HL-60/S4 treated with phorbol 12-myristate 13-acetate at 8.2 ng/mL for 4 days and 3 days (cell line): ENCODE data around the gene CNOT1.

Experiments
- in situ Hi-C: fragments of 300-500 bp; cut with MboI; formaldehyde crosslinking; loops from 2 replicates; pipeline ENCODE4 v1.15.0; 2022; ENCODE audit warnings: low sequenced_read_pairs

CNOT1 gene

DNA sequence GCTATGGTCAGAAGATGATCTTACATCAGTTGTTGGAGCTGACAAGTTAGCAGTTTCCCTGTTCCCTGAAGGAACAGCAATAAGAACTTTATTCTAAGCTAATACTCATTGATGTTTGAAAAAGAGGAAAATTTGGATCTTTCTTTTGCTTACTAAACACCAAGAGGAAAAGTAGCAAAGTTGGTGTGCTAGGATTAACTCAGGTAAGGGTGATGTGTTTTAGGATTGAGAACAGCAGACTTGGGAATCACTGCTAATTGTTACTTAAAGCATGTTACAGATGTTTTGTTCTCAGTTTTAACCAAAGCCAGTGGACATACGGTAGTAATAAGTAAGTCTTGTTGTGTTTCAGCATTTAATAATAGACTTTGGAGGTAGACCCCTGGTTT lies 110.7 kb downstream of the CNOT1 start:
- in situ Hi-C loops, result no loop called here

DNA sequence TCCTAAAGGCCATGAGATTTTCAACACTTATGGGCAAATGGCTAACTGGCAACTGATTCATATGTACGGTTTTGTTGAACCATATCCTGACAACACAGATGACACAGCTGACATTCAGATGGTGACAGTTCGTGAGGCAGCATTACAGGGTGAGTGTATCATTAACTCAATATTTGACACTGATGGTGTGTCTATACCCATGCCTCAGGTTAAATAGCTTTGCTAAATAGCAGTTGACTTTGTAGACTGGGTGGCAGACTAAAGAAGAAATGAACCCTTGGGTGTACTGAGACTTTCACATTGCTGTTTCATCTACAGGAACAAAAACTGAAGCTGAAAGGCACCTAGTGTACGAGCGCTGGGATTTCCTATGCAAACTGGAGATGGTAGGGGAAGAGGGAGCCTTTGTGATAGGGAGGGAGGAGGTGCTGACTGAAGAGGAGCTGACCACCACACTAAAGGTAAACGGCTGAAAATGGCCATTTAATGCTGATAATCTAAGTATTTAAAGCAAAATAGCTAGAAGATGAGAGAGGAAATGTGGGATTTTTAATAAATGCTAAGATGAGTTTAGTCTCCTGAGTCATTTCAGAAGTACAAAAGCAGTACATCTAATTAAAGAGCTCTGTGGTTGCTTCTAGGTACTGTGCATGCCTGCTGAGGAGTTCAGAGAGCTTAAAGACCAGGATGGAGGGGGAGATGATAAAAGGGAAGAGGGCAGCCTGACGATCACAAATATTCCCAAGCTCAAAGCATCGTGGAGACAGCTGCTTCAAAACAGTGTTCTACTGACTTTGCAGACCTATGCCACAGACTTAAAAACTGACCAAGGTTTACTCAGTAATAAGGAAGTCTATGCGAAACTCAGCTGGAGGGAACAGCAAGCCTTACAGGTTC lies 111.3 kb downstream of the CNOT1 start:
- in situ Hi-C loops, result no loop called here

DNA sequence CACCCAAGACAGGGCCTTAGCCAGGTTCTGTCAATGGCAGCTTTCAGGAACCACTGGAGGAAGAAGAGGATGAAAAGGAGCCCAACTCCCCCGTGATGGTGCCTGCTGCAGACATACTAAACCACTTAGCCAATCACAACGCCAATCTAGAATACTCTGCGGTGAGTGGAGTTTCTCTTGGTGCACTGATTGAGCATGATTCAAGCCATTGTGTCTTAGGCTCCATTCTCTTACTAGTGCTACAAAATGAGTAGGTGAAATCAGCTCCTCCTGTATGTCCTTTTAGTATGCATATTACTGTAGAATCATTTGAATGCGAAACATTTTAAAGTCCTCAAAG lies 112.9 kb downstream of the CNOT1 start:
- in situ Hi-C loops, result no loop called here

DNA sequence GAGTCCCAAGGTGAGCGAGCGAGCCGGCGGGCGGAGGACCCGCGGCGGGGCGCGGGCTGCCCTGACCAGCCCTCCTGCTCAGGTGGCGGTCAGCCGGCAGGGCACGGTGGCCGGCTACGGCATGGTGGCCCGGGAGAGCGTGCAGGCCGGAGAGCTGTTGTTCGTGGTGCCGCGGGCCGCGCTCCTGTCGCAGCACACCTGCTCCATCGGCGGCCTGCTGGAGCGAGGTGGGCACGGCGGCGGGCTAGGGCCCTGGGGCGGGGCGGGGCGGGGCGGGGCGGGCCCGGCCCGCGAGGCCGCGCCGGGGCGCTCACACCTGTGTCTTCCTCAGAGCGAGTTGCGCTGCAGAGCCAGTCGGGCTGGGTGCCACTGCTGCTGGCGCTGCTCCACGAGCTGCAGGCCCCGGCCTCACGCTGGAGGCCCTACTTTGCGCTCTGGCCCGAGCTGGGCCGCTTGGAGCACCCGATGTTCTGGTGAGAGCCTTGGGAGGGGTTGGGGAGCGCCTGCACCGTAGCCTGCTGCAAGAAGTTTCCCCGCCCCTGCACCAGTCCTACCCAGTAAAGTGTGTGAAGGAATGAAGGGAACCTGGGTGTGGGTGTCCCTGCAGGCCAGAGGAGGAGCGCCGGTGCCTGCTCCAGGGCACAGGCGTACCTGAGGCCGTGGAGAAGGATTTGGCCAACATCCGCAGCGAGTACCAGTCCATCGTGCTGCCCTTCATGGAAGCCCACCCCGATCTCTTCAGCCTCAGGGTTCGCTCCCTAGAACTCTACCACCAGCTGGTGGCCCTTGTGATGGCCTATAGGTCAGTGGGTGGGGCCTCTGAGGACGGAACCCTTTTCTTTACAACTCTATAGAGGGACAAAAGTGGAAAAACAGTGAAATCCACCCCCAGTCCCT lies 113.5 kb downstream of the CNOT1 start:
- in situ Hi-C loops, result no loop called here

DNA sequence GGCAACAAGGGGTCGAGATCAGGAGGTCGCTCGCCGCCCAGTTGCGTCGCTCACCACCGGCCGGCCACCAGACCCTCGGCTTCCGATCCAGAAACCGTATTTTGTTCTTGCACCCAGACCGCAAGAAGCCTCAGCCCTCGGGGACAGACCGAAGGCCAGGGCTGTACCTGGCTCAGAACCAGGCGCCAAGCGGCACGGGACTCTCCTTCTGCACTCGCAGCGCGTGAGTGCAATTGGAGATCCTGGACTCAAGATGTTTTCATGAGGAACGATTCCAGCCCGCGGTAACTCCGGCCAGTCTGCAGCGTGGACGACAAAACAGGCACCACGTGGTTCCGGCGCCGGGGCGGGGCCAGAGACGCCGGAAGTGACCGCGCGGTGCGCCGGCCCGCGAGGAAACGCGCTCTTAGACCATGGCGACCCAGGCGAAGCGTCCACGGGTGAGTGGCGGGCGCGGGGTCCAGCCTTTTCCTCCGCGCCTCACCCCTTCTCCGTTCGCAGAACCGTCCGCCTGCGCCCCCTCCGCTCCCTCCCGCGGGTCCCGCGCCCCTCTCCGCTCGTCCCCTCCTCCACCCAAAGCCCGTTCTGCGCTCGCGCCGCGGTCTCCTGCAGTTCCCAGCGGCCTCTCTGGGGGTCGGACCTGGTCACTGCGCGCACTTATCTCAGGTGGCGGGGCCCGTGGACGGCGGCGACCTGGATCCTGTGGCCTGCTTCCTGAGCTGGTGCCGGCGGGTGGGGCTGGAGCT lies 114.3 kb downstream of the CNOT1 start, which contains the start of gene SETD6:
Gene SETD6, plus strand, starts transcription at position 393 of the 746 bp plus-strand sequence. Its CDS starts 21 bp downstream, at position 414.
- in situ Hi-C loops, result no loop called here

DNA sequence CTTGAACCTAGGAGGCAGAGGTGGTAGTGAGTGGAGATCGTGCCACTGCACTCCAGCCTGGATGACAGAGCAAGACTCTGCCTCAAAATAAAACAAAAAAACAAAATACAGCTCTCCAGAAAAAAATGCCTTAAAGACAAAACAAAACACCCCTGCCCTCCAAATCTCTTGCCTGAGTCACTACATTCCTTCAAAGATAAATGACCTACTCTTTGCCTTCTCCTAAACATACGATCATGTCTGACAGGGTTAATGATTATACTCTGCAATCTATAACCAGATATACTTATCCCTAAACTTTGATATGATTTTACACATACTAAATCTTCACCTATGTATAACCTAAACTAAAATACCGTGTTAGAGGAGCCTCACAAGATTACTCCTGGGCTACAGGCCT lies 115.8 kb downstream of the CNOT1 start:
- in situ Hi-C loops, result no loop called here

DNA sequence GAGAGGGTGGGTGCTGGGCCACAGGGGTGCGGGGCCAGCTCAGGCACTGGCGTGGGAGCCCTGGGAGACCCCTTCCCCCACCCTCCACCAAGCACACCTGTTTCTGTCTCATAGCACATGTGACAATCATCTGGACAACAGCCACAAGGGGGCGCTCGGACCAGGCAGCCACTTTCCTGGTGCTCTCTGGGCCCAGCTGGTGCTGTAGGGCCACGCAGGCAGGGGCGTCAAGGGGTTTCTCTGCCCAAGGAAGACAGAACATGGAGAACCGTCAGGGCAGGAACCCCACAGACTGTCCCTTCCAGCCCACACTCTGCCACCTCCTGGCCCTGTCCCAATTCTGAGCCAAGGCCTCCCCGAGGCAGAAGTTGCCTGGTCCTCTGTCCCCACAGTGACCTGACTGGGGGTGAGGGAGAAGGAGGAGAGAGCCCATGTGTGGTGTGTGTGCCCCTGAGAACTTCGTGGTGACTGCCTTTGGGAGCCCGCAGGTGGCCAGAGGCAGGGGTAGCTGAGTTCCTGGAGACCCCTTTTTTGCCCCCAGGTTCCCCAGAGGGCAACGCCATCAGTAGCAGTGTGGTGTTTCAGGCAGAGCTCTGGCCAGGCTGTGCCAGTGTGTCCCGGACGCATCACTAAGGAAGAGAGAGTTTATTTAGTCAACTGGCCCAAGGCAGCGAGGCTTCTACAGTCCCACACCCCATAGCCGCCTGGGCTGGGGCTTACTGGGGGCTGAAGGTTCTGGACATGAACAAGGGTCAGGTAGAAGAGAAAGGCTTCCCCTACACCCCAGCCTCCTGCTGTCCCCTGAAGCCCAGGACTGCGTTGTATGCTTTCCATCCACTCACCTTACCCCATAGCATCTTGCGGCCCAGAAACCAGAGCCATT lies 117.5 kb downstream of the CNOT1 start:
- in situ Hi-C loops, result no loop called here

DNA sequence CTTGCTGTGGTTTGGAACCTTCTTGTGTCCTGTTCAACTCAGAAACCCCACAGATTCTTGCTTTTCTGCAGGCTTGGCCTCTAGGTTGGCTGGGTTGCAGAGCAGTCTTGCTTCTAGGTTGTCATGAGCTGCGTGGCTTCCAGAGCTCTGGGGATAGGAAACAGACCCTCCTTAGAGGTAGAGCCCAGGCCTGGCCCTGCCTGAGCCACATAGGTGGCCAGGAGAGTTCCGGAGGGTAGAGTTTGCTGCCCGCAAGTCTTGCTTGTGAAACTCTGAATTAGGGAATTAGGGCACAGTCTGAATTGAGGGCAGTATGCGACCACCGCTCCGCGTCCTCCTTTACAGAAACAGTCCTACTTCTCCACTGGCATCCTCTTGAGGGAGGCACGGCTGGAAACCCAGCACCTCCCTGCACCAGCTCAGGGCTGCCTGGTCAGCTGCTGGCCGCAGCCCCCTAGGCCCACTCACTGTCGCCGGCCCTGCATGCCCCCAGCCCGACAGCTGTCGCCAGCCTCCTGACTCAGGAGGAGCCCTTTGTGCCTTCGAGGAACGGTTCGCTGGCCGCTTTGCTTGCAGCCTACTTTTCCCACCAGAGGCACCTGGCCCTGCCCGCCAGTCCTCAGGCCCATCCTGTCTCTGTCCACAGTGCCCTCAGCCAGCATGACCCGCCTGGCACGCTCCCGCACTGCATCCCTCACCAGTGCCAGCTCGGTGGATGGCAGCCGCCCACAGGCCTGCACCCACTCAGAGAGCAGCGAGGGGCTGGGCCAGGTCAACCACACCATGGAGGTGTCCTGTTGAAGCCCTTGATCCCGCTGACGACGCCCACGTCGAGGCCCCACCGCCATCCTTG lies 118.6 kb downstream of the CNOT1 start:
- in situ Hi-C loops, result no loop called here

DNA sequence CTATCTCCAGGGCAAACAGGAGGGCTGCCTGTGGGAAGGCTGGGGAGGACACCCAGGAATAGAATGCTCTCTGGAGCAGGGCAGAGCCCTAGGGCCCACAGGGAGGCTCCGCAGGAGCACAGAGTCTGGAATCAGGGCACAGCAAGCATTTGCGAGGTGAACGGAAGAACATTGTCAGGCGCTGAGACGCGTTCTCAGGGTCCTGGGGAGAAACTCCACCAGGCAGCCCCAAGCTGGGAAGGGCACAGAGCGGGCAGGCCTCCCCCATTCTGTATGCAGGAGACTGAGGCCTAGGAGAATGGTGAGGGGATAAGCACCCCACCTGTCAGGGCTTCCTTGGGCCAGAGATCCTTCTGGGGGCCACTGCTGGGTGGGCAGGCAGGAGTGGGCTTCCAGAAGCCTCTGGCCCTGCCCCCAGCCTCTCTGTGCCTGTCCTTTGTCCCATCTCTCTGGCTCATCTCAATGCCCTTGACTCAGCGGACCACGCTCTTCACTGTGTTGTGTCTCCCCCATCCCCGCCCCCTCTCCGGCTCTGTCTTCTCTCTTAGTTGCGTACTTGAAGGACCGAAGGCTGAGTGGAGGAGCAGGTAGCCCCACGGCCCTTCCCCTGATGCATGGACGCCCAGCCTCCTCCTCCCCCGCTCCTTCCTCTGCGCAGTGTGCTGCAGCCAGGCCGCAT lies 119.4 kb downstream of the CNOT1 start:
- in situ Hi-C loops, result no loop called here

DNA sequence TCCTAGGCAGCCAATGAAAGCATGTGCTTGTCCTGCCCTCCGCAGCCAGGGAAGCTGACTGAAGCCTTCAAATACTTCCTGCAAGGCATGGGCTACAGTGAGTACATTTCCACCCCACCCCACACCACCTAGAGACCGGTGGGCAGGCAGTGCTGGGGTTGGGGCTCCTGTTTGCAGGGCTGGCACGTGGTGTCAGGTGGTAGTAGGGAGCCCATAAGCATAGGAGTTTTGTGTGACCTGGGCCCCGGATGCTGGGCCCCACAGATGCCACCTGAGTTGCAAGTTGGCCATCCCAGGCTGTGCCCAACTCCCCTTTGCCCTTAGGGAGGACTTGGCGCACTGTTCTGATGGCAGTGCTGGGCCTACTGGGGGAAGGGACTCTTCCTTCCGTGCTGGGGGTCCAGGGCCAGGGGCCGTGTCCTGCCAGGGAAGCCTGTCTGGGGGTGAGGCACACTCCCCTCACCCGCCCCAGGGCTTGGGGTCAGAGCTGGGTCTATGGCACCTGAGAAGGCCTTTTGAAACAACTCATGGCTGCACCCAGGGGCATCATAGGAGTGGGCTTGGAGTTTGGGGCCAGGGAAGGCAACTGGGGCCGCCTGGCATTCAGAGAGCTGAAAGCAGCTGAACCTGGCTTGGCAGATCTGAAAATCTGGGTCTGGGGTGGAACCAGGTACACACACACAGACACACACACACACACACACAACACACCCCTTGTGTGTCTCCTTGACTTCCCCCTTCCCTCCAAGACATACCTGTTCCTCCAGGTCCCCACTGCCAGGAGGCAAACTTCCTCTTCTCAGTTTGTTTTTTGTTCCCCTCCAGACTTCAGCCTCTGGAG lies 120.2 kb downstream of the CNOT1 start:
- in situ Hi-C loops, result no loop called here

DNA sequence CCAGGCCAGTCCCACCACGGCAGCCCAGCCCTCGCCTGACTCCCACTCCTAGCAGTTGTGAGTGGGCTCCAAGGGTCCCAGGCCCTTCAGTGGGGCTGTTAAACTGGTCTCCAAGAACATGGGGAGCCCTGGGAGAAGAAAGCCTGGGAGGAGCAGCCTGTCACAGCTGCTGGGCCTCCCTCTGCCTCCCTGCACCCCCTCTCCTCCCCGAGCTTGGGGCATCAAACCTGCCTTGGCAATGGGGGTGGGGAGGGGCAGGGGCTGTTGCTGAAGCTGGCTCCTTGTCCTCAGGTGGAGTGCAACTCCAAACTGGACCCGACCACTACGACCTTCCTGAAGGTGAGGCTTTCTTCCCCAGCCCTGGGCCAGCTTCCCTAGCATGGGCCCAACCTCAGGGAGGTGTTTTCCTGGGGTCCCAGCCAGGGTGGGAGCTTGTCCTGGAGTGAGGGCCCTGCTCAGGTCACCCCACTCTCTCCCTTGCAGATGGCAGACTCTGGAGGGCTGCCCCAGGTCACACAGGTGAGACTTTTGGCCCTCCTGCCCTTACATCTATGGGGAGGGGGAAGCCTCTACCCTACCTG lies 120.9 kb downstream of the CNOT1 start:
- in situ Hi-C loops, result no loop called here

DNA sequence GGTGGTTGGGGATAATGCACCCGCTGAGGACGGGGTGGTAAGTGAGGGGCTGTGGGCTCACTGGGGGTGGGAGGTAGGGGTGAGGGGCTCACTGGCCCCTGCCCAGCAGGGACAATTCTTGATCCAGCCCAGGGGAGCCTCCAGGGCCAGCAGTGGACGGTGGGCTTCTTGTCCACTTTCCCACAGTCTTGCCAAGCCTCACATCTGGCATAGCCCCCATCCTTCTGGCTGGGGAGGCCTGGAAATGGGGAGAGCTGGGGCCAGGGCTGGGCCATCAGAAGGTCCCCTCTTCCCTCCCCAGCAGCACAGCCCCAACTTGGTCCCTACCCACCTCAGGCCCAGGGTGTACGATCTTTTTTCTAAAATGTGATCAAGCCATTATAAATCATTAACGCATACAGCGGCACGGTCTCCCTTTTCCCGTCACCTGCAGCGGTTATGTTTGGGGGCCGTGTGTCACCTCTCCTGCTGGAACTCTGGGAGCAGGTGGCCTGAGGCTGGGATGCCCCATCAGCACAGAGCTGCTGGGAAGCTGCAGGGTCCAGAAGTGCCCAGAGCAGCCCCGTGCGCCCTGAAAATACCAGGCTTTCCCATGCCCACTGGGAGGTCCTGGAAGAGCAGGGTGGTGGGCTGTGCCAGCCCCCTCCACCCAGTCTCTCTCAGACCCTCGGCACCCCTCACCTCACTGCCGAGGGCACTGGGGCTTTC lies 121.5 kb downstream of the CNOT1 start:
- in situ Hi-C loops, result no loop called here

DNA sequence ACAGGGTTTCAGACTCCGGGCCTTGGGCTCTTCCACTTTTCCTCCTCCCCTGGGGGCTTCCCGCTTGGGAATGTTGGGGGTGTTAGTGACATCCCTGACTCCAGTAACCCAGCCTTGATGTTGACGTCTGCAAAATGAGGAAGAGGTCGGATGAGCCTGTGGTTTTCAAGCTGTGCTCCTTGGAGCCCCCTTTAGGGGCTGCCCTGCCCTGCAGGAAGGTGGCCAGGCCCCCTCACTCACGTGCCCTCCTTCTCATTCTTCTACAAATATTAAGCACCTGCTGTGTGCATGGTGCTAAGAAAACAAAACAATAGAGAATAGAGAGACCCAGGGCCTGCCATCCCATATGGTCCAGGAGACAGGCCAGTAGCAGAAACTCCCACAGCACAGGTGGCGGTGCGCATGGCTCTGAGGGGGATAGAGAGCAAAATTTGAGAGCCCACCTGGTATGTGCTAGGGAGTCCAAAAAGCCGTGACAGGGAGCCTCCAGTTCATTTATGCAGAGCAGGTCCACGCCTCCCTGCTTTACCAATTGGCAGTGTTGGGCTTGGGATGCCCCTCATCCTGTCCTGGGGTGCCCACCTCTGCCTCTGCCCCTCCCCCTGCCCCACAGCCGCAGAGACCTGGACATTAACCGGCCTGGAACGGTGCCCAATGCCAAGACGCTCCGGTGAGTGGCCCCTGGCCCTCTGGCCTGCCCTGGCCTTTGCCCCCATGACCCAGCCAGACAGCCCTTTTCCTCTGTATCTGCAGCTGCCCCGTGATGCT lies 122.2 kb downstream of the CNOT1 start:
- in situ Hi-C loops, result no loop called here

DNA sequence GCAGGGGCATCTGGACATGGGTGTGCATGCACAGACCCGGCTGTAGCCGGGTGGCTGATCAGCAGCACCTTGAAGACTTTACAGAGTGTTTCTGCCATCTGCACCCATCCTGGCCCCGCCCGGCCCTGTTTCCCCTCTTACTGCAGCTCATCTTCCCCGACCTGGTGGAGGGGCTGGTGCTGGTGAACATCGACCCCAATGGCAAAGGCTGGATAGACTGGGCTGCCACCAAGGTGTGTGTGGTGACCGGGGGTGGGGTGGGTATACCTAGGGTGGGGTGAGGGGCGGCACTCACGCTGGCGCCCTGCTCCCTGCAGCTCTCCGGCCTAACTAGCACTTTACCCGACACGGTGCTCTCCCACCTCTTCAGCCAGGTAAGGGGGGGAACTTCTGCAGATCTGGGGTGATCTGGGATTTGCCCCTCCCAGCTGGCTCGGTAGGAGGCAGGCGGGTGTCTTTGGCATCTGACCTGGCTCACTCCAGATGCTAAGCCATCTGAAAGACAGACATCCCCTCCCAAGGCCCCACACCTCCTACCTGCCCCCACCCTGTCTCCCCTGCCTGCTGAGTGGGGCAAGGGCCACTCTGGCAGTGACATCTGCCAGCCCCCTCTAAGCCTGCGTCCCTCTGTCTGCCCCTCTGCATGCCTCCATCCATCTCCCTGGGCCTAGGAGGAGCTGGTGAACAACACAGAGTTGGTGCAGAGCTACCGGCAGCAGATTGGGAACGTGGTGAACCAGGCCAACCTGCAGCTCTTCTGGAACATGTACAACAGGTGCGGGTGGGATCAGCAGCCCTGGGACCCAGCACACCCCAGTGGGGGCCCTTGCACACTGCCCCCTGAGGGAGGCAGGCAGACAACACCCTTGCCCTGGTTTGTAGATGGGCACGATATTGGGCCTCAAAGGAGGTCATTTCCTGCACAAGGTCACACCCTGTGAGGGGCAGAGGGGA lies 123.1 kb downstream of the CNOT1 start:
- in situ Hi-C loops, result no loop called here
